HG02943 (cell line): ENCODE results near the gene PDE7B.
"Not testable (repeated sequence)": the region's sequence is repeated elsewhere in the genome, so short reads cannot be mapped to it uniquely, and the experiment has no call there.

Source experiments
- ATAC-seq: cut with Tn5 transposase; IDR thresholded peaks from one replicate; pipeline ENCODE4 v1.9.1; 2021; ENCODE audit warnings: mild to moderate bottlenecking, low read depth, moderate library complexity; ENCODE audit not compliant: unreplicated experiment

Gene PDE7B

DNA sequence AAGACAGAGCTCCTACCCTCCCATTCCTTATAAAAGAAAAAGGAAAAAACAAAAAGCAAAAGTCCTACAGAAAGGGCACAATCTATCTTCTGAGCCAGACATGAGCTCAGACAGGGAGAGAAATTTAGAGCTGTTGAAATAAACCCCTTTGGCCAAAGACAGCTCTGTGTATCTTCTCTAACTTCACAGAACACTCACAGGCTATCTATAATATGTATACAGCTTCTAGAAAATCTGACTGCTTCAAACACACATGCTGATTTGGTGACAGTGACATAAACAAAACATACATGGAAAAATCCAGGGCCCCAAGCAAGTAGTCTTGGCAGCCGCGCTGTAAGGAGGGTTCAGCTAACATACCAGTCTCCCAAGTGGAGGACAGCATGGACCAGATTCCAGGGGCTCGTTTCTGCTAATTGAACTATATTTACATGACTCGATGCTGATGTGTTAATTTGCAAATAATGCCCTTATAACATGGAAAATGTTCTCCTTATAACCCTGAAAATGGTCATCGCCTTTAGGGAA is 361.6 kb downstream of the PDE7B start:
- ATAC-seq = no peak

DNA sequence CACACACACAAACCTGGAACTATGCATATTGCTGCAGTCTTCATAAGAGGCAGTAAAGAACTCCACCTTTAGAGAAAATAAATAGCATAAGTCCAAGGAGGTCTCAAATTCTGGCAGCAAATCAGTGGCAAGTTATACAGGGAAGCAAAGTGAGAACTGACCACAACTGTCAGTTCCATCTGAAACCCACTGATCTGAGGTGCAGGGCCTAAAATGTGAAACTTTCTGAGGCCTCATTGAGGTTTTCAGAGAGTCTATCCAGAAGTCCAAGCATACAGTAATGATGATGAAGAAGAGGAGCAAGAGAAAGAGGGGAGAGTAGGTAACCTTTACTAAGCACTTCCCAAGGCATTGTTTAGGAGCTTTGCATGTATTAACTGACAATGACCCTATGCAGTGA is 362.4 kb downstream of the PDE7B start:
- no peak for ATAC-seq

DNA sequence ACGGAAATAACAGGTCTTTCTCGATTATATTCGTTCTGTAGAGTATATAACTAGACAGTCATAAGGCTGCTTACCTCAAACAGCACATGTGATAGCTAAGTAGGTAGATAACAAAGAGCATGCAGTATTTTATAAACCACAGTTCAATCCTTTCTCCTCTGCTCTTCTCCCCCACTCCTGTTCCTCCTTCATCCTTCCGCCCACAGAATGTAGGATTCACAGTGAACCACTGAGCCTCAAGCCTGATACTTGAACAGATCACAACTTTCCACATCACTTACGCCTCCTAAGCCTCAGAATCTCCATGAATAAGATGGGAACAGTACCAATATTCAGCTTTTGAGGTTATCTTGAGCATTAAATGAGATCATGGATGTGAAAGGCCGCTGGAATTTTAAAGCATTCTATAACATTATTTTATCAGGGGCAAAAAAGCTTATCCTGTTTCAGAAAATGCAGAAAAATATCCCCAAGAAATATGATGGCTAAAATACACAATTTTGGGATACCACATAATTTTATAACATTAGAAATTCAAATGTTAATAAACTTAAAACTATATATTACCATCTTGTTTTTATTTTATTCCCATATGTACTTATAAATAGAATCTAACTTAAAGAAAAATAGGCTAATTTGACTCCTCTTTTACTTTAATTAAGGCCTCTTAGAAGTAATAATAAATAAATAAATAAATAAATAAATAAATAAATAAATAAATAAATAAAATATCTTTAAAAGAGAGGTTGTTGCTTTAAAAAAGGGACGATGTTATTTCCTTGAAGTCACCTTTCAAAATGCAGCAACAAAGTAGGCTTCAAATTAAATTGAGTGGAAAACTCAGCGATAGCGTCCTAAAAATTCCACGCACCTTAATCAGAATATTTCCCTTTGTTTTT is 365.3 kb downstream of the PDE7B start:
- ATAC-seq = no peak

DNA sequence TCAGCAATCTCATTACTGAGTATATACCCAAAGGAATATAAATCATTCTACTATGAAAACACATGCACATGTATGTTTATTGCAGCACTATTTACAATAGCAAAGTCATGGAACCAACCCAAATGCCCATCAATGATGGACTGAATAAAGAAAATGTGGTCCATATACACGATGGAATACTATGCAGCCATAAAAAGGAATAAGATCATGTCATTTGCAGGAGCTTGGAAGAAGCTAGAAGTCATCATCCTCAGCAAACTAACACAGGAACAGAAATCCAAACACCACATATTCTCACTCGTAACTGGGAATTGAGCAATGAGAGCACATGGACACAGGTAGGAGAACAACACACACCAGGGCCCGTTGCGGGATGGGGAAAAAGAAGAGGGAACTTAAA is 373.5 kb downstream of the PDE7B start:
- not testable (repeated sequence) for ATAC-seq

DNA sequence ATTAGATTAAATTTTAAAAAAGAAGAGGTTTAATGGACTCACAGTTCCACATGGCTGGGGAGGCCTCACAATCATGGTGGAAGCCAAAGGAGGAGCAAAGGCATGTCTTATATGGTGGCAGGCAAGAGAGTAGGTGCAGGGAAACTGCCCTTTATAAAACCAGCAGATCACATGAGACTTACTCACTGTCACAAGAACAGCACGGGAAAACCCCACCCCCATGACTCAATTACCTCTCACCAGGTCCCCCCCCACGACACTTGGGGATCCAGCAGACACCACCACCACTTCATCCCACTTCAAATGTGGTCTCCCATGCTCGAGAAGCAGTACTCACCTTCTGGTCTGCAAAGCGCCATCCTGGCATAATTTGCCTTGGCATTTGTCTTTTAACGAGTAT is 374.0 kb downstream of the PDE7B start:
- no peak for ATAC-seq

DNA sequence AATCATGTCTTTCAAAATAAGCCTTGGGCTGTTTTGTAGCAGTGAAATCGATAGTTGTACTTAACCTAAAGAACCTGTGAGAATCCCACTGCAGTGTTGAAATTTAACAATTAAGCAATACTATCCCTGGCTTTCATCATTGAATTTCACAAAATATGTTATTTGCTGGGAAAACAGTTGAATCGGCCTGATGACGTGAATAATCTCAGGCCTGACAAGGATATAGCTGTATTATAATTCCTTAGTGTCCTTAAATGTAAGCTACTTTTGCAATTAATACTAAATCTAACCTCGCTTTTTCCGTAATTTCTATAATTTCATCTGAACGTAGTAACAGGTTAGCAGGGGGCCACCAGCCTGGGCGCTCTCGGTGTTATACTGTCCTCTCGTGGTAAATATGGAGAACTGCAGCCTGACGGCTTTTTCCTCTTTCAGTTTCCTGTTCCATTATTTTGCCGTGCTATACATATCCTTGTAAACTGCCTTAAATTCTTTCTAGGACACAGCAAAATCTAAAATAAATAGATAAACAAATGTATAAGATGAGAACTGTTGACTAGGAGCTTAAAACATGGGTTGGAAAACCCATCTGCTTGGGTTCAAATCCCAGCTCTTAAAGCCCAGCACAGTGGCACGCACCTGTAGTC is 374.6 kb downstream of the PDE7B start:
- peak; percentile 73 for ATAC-seq

DNA sequence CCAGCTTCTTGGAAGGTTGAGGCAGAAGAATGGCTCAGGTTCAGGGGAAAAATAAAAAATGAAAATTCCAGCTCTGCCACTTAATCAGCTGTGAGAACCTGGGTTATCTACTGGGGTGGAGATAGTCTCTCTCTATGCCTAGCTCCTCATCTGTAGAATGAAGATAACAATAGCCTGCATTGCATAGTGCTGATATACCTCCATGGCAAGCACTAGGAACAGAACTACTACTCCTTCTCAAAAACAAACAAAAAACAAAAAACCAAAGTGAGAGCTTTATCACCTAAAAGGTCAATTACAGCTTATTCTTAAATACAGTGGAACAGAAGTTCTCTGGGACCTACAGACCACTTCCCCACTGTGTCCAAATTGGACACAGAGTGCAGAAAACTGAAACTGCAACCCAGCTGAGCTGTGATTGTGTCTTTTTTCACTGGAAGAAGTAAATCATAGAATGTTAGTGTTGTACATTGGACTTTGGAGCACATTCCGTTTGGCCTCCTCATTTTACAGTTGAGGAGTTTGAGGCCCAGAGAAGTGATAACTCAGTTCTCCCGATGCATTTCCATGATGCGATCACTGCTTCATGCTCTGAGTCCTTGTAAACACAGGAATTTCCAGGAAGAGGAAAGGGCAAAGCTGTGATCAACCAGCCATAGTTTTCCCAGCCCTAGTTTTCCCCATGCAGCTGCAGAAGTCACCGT is 375.3 kb downstream of the PDE7B start:
- ATAC-seq = no peak

DNA sequence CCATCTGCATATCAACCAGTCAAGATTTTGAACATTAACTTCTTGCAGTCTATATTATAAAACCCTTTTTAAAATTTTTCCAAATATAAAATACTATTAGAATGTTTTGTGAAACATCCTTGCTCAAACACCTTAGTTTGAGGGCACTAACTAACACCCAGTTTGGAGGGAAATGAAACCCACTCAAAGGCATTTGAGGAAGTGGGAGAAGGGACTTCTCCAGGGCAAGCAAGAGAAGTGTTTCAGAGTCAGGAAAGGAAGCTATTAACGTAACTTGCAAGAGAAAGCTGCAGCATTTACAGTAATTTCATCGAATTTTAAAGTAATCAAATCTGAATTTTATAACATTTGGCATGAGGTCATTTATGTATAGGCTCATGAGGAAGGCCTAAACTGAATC is 377.3 kb downstream of the PDE7B start:
- ATAC-seq = no peak

DNA sequence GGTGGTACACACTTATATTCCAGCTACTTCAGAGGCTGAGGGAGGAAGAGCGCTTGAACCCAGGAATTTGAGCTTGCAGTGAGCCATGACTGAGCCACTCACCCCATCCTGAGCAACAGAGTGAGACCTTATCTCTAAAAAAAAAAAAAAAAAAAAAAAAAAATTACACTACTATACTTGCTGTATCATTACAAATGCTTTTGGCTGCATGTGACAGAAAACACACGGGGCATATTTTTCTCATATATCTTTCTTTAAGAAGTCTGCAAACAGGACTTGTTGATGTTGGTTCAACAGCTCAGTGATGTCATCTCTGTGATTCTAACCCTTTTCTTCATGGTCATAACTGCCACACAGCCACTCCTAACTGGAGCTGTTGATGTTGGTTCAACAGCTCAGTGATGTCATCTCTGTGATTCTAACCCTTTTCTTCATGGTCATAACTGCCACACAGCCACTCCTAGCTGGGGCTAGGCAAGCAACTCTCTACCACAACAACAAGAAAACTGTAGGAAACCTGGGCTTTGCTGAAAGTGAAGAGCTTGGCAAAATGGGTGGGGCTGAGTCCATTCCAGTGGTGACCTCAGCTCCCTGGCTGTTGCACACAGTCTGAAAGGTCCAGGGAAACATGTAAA is 378.8 kb downstream of the PDE7B start:
- no peak for ATAC-seq

DNA sequence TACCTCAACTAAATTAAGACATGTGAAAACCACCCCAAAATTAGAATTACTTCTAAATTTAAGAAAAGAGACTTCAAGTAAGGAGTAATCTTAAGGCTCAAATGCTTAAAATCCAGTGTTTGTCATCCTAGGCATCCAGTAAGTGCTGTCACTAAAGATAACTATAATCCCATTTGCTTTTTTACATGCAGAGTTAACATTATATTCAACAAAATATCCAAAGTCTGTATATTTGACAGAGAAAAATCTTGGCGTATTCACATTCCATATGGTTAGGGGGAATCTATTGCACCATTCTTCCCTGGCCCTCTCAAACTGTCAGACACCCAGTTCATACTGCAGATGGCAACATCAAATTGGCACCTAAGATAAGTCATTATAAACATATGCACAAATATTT is 381.2 kb downstream of the PDE7B start:
- ATAC-seq = no peak

DNA sequence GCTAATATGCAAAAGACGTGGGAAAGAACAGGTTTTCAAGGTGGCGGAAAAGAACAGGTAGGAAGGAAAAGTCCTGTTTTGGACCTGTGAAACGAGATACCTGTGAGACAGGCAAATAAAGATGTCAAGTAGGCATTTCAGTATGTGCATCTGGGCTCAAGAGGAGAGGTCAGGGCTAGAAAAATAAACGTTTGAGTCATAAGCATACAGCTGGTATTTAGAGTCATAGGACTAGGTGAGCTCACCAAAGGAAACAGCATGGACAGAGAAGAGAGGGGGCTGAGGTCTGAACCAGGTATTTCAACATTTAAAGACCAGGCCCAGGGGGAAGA is 383.7 kb downstream of the PDE7B start:
- no peak for ATAC-seq

DNA sequence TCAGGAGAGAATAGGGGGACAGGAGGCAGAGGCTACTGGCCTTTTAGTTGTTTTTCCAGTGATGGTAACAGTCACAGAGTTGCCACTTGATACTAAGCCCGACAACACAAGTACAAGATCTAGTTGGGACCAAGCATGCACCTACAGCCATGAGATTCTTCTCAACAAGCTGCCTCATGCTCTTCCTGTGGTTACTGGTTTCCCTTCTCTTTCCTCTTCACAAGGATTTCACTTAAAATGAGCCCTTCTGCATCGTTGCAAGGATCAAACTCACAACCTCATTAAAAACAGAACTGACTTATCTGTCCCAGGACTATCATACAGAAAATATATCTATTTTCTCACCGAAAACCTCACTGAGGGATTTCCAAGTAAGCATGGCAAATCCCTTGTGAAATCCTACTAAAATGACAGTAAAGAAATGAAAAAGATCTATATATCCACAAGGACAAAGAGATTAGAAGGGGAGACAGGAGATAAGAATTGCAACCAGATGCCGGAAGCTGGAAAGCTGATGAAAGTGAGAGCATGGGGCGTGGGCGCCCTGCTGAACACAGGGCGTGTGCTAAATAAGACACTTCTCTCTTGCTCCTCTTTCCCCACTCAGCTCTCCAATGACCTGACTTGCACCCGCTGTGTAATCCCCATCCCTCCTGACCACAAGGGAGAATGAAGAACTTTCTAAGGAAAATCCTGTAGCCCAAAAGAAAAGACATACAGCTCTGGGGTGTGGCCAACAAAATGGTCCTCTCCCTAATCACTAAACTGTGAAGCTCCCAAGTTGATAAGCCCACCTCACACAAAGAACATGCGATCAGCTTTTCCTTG is 385.2 kb downstream of the PDE7B start:
- ATAC-seq = no peak

DNA sequence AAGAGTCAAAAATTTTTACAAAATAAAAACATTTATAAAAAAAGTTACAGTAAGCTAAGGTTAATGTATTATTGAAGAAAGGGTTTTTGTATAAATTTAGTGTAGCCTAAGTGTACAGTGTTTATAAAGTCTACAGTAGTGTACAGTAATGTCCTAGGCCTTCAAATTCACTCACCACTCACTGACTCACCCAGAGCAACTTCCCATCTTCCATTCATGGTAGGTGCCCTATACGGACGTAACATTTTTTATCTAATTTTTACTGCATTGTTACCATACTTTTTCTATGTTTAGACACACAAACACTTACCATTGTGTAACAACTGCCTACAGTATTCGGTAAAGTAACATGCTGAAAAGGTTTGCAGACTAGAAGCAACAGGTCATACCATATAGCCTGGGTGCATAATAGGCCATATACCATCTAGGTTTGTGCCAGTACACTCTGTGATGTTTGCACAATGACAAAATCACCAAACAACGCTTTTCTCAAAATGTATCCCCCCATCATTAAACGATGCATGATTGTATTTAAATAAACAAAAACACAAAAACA is 392.6 kb downstream of the PDE7B start:
- ATAC-seq = no peak
